ENCODE measurements around the gene MED7. TPM values are rescaled to one million over a fixed set of nuclear protein-coding genes. Genes with fewer than 3 reads are reported as not detected.

The MED7 gene
- total and polyA plus RNA-seq, 8 donors = 3.7 to 13.2 (median 5.0) TPM

DNA sequence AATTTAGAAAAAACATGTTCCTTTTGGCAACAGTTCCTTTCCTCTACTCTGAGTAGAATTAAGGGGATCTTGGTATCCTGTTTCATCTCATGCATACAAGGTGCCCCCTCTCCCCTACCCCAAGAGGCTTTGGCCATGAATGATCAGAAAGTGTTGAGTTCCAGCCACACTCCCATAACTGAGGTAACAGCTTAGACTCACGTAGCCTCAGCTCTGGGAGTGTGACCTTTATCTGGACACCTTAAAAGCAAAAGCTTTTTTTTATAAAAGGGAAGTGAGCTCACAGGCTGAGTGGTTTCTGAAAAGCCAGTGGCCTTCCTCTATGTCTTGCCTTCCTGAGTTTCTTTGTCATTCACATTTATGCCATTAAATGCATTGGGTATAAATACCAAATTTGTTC lies 32.9 kb downstream of the MED7 start:
- intact Hi-C loops (cut with DNase I) = no loop called here
- Histone ChIP-seq H3K4me3 (no peak overlapping the region), H3K27ac (peak overlapping the region in 2 of 4 donors; percentile 47 to 54), H3K36me3 (no peaks in the 10 kb centered on the region), H3K4me1 (no peaks in the 10 kb centered on the region), H3K27me3 (no peaks in the 10 kb centered on the region), H3K9me3 (no peaks in the 10 kb centered on the region)
- ATAC-seq = peak in 2 of 4 donors; percentile 44 to 63
- DNase-seq = no peak
- 52 to 83% methylated on average over 1 of the region's 1 CpG for WGBS, 2 donors
- TF ChIP-seq, protein P1, sequence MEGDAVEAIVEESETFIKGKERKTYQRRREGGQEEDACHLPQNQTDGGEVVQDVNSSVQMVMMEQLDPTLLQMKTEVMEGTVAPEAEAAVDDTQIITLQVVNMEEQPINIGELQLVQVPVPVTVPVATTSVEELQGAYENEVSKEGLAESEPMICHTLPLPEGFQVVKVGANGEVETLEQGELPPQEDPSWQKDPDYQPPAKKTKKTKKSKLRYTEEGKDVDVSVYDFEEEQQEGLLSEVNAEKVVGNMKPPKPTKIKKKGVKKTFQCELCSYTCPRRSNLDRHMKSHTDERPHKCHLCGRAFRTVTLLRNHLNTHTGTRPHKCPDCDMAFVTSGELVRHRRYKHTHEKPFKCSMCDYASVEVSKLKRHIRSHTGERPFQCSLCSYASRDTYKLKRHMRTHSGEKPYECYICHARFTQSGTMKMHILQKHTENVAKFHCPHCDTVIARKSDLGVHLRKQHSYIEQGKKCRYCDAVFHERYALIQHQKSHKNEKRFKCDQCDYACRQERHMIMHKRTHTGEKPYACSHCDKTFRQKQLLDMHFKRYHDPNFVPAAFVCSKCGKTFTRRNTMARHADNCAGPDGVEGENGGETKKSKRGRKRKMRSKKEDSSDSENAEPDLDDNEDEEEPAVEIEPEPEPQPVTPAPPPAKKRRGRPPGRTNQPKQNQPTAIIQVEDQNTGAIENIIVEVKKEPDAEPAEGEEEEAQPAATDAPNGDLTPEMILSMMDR (IDR thresholded peaks at IDR 0.05) = no peak
- FAIRE-seq = no peak

DNA sequence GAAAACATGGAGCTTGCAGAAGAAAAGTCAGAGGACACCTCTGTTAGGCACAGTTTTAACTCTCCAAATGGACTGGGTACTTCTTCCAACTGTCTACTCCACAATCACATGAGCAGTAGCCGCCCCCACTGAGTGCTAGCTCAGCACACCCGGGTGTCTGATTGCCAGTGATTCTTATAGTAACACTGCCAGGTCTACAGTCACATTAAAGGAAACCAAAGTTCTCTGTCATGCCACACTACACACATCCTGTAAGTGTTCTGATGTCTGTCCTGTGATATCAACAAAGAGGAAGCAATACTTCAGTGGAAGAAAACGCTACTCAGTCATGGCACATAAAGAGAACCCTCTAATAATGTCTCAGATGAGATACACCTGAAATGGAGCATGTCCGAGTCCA lies 33.7 kb downstream of the MED7 start, which contains the start of gene HAVCR2:
HAVCR2 (minus strand) TSS at position 69 of the 400 bp plus-strand sequence; CDS start at position 8, 61 bp downstream.
- ATAC-seq = peak in 3 of 4 donors; percentile 30 to 81 (median 70)
- H3K4me3 ChIP-seq = no peak within 1 kb of the TSS
- 54 to 64% methylated on average over 4 of the region's 4 CpGs for WGBS, 2 donors
- no peaks in the 10 kb centered on the region for H3K36me3 ChIP-seq
- no peaks in the 10 kb centered on the region for H3K9me3 ChIP-seq
- H3K27me3 ChIP-seq = no peaks in the 10 kb centered on the region
- intact Hi-C loops (cut with DNase I) = no loop called here
- TF ChIP-seq, protein P1 (IDR thresholded peaks at IDR 0.05) = no peak
- FAIRE-seq = no peak
- no peaks in the 10 kb centered on the region for H3K4me1 ChIP-seq
- H3K27ac ChIP-seq = peak within 1 kb of the TSS in 2 of 4 donors; percentile 47 to 54
- peak in 1 of 6 donors; percentile 48 for DNase-seq

DNA sequence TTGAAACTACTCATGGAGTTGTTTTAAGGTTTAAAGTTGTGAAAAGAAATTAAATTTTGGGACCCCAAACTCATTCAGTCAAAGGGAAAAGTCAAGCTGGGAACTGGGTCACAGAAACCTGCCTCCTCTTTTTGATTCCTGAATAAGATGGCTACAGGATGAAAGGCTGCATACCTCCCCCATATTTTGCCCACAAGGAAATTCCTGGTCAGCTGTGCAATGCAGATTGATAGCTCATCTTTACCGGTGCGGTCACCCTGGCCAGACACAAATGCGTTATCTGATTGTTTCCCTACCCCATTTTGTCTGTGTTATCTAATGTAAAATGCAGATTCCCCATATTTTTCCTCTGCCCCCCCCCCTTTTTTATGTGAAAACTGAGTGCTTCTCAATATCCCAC lies 35.2 kb downstream of the MED7 start:
- FAIRE-seq (no peak), DNase-seq (no peak), ATAC-seq (no peak)
- Histone ChIP-seq H3K9me3 (no peaks in the 10 kb centered on the region), H3K27ac (peak overlapping the region in 1 of 4 donors; percentile 33), H3K27me3 (no peaks in the 10 kb centered on the region), H3K4me1 (no peaks in the 10 kb centered on the region), H3K36me3 (no peaks in the 10 kb centered on the region), H3K4me3 (peak overlapping the region in 1 of 4 donors; percentile 6)
- 50 to 62% methylated on average over 3 of the region's 3 CpGs for WGBS, 2 donors
- TF ChIP-seq, protein P1 (IDR thresholded peaks at IDR 0.05) = no peak
- intact Hi-C loops (cut with DNase I) = no loop called here

DNA sequence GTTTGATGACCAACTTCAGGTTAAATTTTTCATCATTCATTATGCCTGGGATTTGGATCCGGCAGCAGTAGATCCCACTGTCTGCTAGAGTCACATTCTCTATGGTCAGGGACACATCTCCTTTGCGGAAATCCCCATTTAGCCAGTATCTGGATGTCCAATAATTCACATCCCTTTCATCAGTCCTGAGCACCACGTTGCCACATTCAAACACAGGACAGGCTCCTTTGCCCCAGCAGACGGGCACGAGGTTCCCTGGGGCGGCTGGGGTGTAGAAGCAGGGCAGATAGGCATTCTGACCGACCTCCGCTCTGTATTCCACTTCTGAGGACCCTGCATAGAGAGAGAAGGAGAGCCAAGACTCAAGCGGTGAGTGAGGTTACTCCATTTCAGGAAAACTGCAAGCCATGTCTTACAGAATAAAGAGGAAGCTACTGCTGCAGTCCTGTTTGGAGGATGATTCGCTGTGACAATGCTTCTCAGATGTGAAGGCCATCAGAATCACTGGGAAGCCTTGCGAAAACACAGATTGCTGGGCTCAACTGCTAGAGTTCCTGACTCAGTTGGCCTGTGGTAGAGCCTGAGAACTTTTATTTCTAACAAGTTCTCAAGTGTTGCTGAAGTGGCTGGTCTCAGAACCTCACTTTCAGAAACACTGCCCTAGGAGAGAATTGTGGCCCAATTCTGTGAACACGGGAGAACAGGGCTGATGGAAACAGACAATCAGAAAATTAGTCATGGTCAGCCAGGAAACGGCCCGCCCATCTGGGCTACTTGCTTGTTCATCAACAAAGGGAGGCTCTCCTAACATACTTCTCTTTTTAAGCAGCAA lies 35.8 kb downstream of the MED7 start:
- intact Hi-C loops (cut with DNase I) = no loop called here
- no peaks in the 10 kb centered on the region for H3K27me3 ChIP-seq
- no peaks in the 10 kb centered on the region for H3K9me3 ChIP-seq
- H3K27ac ChIP-seq = peak overlapping the region in 1 of 4 donors; percentile 33
- 67 to 76% methylated on average over 14 of the region's 14 CpGs for WGBS, 2 donors
- H3K4me1 ChIP-seq = no peaks in the 10 kb centered on the region
- H3K4me3 ChIP-seq = peak overlapping the region in 1 of 4 donors; percentile 6
- DNase-seq (no peak), FAIRE-seq (no peak), ATAC-seq (peak in 2 of 4 donors; percentile 30 to 42)
- TF ChIP-seq, protein P1 (IDR thresholded peaks at IDR 0.05) = no peak
- H3K36me3 ChIP-seq = no peaks in the 10 kb centered on the region

Data from pancreas (tissue), 10 donors.